ENCODE data around the gene DHX34.

Gene DHX34

GRCh38 chr19:47416643-47416985 is 67.5 kb downstream of the DHX34 start:
- no peaks in the 10 kb centered on the region for H3K9me3 ChIP-seq (ENCODE audit: insufficient read depth, low read depth, low read length)
- H3K27ac ChIP-seq (ENCODE audit: low read length) = no peak overlapping the region
- peaks cover 22% of the 10 kb centered on the region; the same call in 1 of the 2 replicates for H3K4me1 ChIP-seq (ENCODE audit: insufficient read depth, low read length)
- peaks cover 6% of the 10 kb centered on the region; the same call in 1 of the 2 replicates for H3K36me3 ChIP-seq (ENCODE audit: insufficient read depth, low read depth, low read length)
- H3K9ac ChIP-seq (ENCODE audit: low read depth, low read length) = no peak overlapping the region
- H3K4me3 ChIP-seq (ENCODE audit: low read length) = peak overlapping the region; percentile 66; the same call in 1 of the 2 replicates
- peaks cover 60% of the 10 kb centered on the region for H3K27me3 ChIP-seq (ENCODE audit: insufficient read depth, low read length)

- Histone ChIP-seq H3K27me3 (ENCODE audit: insufficient read depth, low read length) (peaks cover 66% of the 10 kb centered on the region), H3K4me1 (ENCODE audit: insufficient read depth, low read length) (peaks cover 25% of the 10 kb centered on the region; the same call in 1 of the 2 replicates), H3K4me3 (ENCODE audit: low read length) (peak overlapping the region; percentile 66), H3K36me3 (ENCODE audit: insufficient read depth, low read depth, low read length) (peaks cover 6% of the 10 kb centered on the region; the same call in 1 of the 2 replicates), H3K9me3 (ENCODE audit: insufficient read depth, low read depth, low read length) (no peaks in the 10 kb centered on the region), H3K27ac (ENCODE audit: low read length) (no peak overlapping the region), H3K9ac (ENCODE audit: low read depth, low read length) (no peak overlapping the region)
These were observed 68.1 kb downstream of the DHX34 start for GRCh38 chr19:47417107-47417745.

GRCh38 chr19:47417746-47418691 is 68.9 kb downstream of the DHX34 start:
- H3K9ac ChIP-seq (ENCODE audit: low read depth, low read length) = peak overlapping the region; percentile 53
- peak overlapping the region; percentile 66 for H3K4me3 ChIP-seq (ENCODE audit: low read length)
- H3K4me1 ChIP-seq (ENCODE audit: insufficient read depth, low read length) = peaks cover 28% of the 10 kb centered on the region; the same call in 1 of the 2 replicates
- peaks cover 74% of the 10 kb centered on the region for H3K27me3 ChIP-seq (ENCODE audit: insufficient read depth, low read length)
- no peaks in the 10 kb centered on the region for H3K9me3 ChIP-seq (ENCODE audit: insufficient read depth, low read depth, low read length)
- H3K36me3 ChIP-seq (ENCODE audit: insufficient read depth, low read depth, low read length) = peaks cover 6% of the 10 kb centered on the region; the same call in 1 of the 2 replicates
- H3K27ac ChIP-seq (ENCODE audit: low read length) = no peak overlapping the region

GRCh38 chr19:47418692-47419029 is 69.5 kb downstream of the DHX34 start:
- Histone ChIP-seq H3K9ac (ENCODE audit: low read depth, low read length) (peak overlapping the region; percentile 53), H3K4me3 (ENCODE audit: low read length) (peak overlapping the region; percentile 66), H3K36me3 (ENCODE audit: insufficient read depth, low read depth, low read length) (peaks cover 6% of the 10 kb centered on the region; the same call in 1 of the 2 replicates), H3K9me3 (ENCODE audit: insufficient read depth, low read depth, low read length) (no peaks in the 10 kb centered on the region), H3K27ac (ENCODE audit: low read length) (no peak overlapping the region), H3K4me1 (ENCODE audit: insufficient read depth, low read length) (peaks cover 28% of the 10 kb centered on the region; the same call in 1 of the 2 replicates), H3K27me3 (ENCODE audit: insufficient read depth, low read length) (peaks cover 80% of the 10 kb centered on the region)

GRCh38 chr19:47419030-47419783 is 70.1 kb downstream of the DHX34 start, which contains the start of gene MEIS3:
Gene MEIS3 (minus strand): TSS chr19:47419527. CDS start chr19:47419081, 446 bp downstream.
- Histone ChIP-seq H3K9me3 (ENCODE audit: insufficient read depth, low read depth, low read length) (no peaks in the 10 kb centered on the region), H3K27me3 (ENCODE audit: insufficient read depth, low read length) (peaks cover 84% of the 10 kb centered on the region), H3K4me3 (ENCODE audit: low read length) (peak within 1 kb of the TSS; percentile 66), H3K36me3 (ENCODE audit: insufficient read depth, low read depth, low read length) (peaks cover 2% of the 10 kb centered on the region; the same call in 1 of the 2 replicates), H3K27ac (ENCODE audit: low read length) (no peak within 1 kb of the TSS), H3K4me1 (ENCODE audit: insufficient read depth, low read length) (peaks cover 28% of the 10 kb centered on the region; the same call in 1 of the 2 replicates), H3K9ac (ENCODE audit: low read depth, low read length) (peak within 1 kb of the TSS; percentile 53)

GRCh38 chr19:47419789-47420188 is 70.7 kb downstream of the DHX34 start:
- Histone ChIP-seq H3K4me3 (ENCODE audit: low read length) (peak overlapping the region; percentile 66; the same call in 1 of the 2 replicates), H3K36me3 (ENCODE audit: insufficient read depth, low read depth, low read length) (no peaks in the 10 kb centered on the region), H3K27me3 (ENCODE audit: insufficient read depth, low read length) (peaks cover 84% of the 10 kb centered on the region)

GRCh38 chr19:47421244-47421786 is 72.2 kb downstream of the DHX34 start:
- Histone ChIP-seq H3K9me3 (ENCODE audit: insufficient read depth, low read depth, low read length) (no peaks in the 10 kb centered on the region), H3K27ac (ENCODE audit: low read length) (no peak overlapping the region), H3K36me3 (ENCODE audit: insufficient read depth, low read depth, low read length) (no peaks in the 10 kb centered on the region), H3K4me3 (ENCODE audit: low read length) (peak overlapping the region; percentile 66; the same call in 1 of the 2 replicates), H3K27me3 (ENCODE audit: insufficient read depth, low read length) (peaks cover 80% of the 10 kb centered on the region), H3K4me1 (ENCODE audit: insufficient read depth, low read length) (peaks cover 28% of the 10 kb centered on the region; the same call in 1 of the 2 replicates), H3K9ac (ENCODE audit: low read depth, low read length) (peak overlapping the region; percentile 24; the same call in 1 of the 2 replicates)

More at GRCh38 chr19:47419789-47420188, 70.7 kb downstream of the DHX34 start:
- H3K27ac ChIP-seq (ENCODE audit: low read length) = no peak overlapping the region
- peaks cover 28% of the 10 kb centered on the region; the same call in 1 of the 2 replicates for H3K4me1 ChIP-seq (ENCODE audit: insufficient read depth, low read length)
- no peak overlapping the region for H3K9ac ChIP-seq (ENCODE audit: low read depth, low read length)
- H3K9me3 ChIP-seq (ENCODE audit: insufficient read depth, low read depth, low read length) = no peaks in the 10 kb centered on the region

- peak overlapping the region; percentile 66; the same call in 1 of the 2 replicates for H3K4me3 ChIP-seq (ENCODE audit: low read length)
- peaks cover 79% of the 10 kb centered on the region for H3K27me3 ChIP-seq (ENCODE audit: insufficient read depth, low read length)
- H3K36me3 ChIP-seq (ENCODE audit: insufficient read depth, low read depth, low read length) = no peaks in the 10 kb centered on the region
- no peak overlapping the region for H3K9ac ChIP-seq (ENCODE audit: low read depth, low read length)
- no peaks in the 10 kb centered on the region for H3K9me3 ChIP-seq (ENCODE audit: insufficient read depth, low read depth, low read length)
- H3K4me1 ChIP-seq (ENCODE audit: insufficient read depth, low read length) = peaks cover 28% of the 10 kb centered on the region; the same call in 1 of the 2 replicates
- H3K27ac ChIP-seq (ENCODE audit: low read length) = no peak overlapping the region
These were observed 72.8 kb downstream of the DHX34 start for GRCh38 chr19:47421844-47422395.

- no peak overlapping the region for H3K9ac ChIP-seq (ENCODE audit: low read depth, low read length)
These were observed 73.5 kb downstream of the DHX34 start for GRCh38 chr19:47422417-47423163.

GRCh38 chr19:47423203-47423882 is 74.2 kb downstream of the DHX34 start:
- H3K36me3 ChIP-seq (ENCODE audit: insufficient read depth, low read depth, low read length) = no peaks in the 10 kb centered on the region
- H3K9me3 ChIP-seq (ENCODE audit: insufficient read depth, low read depth, low read length) = no peaks in the 10 kb centered on the region
- no peak overlapping the region for H3K9ac ChIP-seq (ENCODE audit: low read depth, low read length)
- H3K4me1 ChIP-seq (ENCODE audit: insufficient read depth, low read length) = peaks cover 17% of the 10 kb centered on the region; the same call in 1 of the 2 replicates
- H3K27me3 ChIP-seq (ENCODE audit: insufficient read depth, low read length) = peaks cover 65% of the 10 kb centered on the region
- H3K27ac ChIP-seq (ENCODE audit: low read length) = no peak overlapping the region
- no peak overlapping the region for H3K4me3 ChIP-seq (ENCODE audit: low read length)

More at GRCh38 chr19:47422417-47423163, 73.5 kb downstream of the DHX34 start:
- H3K36me3 ChIP-seq (ENCODE audit: insufficient read depth, low read depth, low read length) = no peaks in the 10 kb centered on the region
- H3K9me3 ChIP-seq (ENCODE audit: insufficient read depth, low read depth, low read length) = no peaks in the 10 kb centered on the region
- peaks cover 22% of the 10 kb centered on the region; the same call in 1 of the 2 replicates for H3K4me1 ChIP-seq (ENCODE audit: insufficient read depth, low read length)
- H3K4me3 ChIP-seq (ENCODE audit: low read length) = peak overlapping the region; percentile 31; the same call in 1 of the 2 replicates
- no peak overlapping the region for H3K27ac ChIP-seq (ENCODE audit: low read length)
- H3K27me3 ChIP-seq (ENCODE audit: insufficient read depth, low read length) = peaks cover 73% of the 10 kb centered on the region

All from iPS-20b (cell line).